Neutrophil (primary cell): ENCODE data around the gene FMNL1.

Experiments
- H3K27ac ChIP-seq: fragments of 200-600 bp; sonication (generic); 2 replicates; pipeline ENCODE4 v1.5.1; 2016; ENCODE audit warnings: mild to moderate bottlenecking, moderate library complexity
- H3K27me3 ChIP-seq: fragments of 200-600 bp; sonication (generic); 2 replicates; pipeline ENCODE4 v1.6.0; 2016; ENCODE audit warnings: mild to moderate bottlenecking
- H3K36me3 ChIP-seq: fragments of 200-600 bp; sonication (generic); 2 replicates; pipeline ENCODE4 v1.5.1; 2017
- H3K4me1 ChIP-seq, 2 experiments: fragments of 200-600 bp in 1 of 2; sonication (generic) in 1 of 2; 1 replicate in 1 of 2; 2 replicates in 1 of 2; pipeline versions ENCODE4 v1.5.1 to v1.6.1; 2013 to 2016; ENCODE audit warnings: low read depth in 1 of 2, low read length in 1 of 2, mild to moderate bottlenecking in 1 of 2, moderate library complexity in 1 of 2; ENCODE audit not compliant: control insufficient read depth in 1 of 2, insufficient read depth in 1 of 2
- H3K4me3 ChIP-seq, 2 experiments: fragments of 200-600 bp in 1 of 2; sonication (generic) in 1 of 2; 1 replicate in 1 of 2; 2 replicates in 1 of 2; pipeline ENCODE4 v1.5.1; 2013 to 2016; ENCODE audit warnings: low read depth in 1 of 2, low read length in 1 of 2, mild to moderate bottlenecking in 1 of 2, moderate library complexity in 1 of 2
- H3K9me3 ChIP-seq: fragments of 200-600 bp; sonication (generic); 2 replicates; pipeline ENCODE4 v1.5.1; 2016
- CTCF ChIP-seq: fragments of 200-600 bp; sonication (generic); IDR thresholded peaks from 2 replicates; pipeline ENCODE4 v1.5.1; 2016; ENCODE audit warnings: antibody characterized with exemption

FMNL1 gene

DNA sequence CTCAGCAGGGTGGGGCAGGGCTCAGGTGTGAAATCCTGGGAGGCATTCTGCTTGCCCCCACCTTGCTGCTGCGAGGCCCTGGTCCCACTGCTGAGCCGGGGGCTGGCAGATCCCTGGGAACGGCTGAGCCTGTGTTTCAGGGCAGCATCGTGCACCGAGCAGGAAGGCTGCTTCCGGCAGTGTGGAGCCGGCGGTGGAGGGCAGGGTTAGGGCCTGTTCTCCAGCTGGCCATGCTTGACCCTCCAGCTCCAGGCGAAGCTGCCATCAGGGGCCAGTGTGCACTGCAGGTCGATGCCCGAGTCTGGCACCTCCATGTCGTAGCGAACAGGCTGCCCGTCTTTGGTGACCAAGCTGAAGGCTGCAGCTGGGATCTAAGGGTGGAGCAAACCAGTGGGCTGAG, 42.7 kb downstream of the FMNL1 start:
- TF ChIP-seq CTCF = no peak
- Histone ChIP-seq H3K4me3 (no peak overlapping the region), H3K27ac (no peak overlapping the region), H3K27me3 (no peaks in the 10 kb centered on the region), H3K36me3 (peaks cover 57% of the 10 kb centered on the region), H3K4me1 (peaks cover 9 to 17% of the 10 kb centered on the region in 2 experiments), H3K9me3 (no peaks in the 10 kb centered on the region)

GRCh38 chr17:45264988-45265387, 43.3 kb downstream of the FMNL1 start:
- Histone ChIP-seq H3K9me3 (no peaks in the 10 kb centered on the region), H3K36me3 (peaks cover 62% of the 10 kb centered on the region), H3K27me3 (no peaks in the 10 kb centered on the region), H3K4me1 (peaks cover 9 to 17% of the 10 kb centered on the region in 2 experiments), H3K4me3 (no peak overlapping the region), H3K27ac (no peak overlapping the region)
- TF ChIP-seq CTCF = no peak

DNA sequence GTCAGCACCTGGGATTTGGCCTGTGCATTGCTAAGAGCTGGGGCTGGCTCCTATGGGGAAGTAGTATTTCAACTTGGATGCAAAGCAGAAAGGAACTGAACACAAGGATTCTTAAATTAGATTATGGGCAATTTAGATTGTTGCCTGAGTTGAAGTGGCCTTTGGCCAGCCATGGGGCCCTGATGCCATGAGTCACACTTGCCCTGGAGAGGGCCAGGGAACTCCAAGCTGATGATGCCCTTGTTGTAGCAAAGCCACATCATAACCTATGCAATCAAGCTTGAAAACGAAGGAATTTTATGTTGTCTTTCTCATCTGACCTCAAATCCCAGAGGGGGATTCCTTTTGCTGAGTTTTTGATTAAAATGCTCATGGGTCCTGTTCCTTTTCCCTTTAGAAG, 44.1 kb downstream of the FMNL1 start:
- Histone ChIP-seq H3K27me3 (no peaks in the 10 kb centered on the region), H3K4me3 (no peak overlapping the region), H3K27ac (no peak overlapping the region), H3K36me3 (peaks cover 71% of the 10 kb centered on the region), H3K9me3 (no peaks in the 10 kb centered on the region), H3K4me1 (peaks cover 9 to 17% of the 10 kb centered on the region in 2 experiments)
- TF ChIP-seq CTCF = no peak

GRCh38 chr17:45266372-45266926, 44.8 kb downstream of the FMNL1 start:
- peaks cover 7 to 14% of the 10 kb centered on the region in 2 experiments for H3K4me1 ChIP-seq
- H3K27me3 ChIP-seq = no peaks in the 10 kb centered on the region
- peaks cover 77% of the 10 kb centered on the region for H3K36me3 ChIP-seq
- no peak overlapping the region for H3K27ac ChIP-seq
- H3K4me3 ChIP-seq = no peak overlapping the region
- TF ChIP-seq CTCF = no peak
- no peaks in the 10 kb centered on the region for H3K9me3 ChIP-seq

DNA sequence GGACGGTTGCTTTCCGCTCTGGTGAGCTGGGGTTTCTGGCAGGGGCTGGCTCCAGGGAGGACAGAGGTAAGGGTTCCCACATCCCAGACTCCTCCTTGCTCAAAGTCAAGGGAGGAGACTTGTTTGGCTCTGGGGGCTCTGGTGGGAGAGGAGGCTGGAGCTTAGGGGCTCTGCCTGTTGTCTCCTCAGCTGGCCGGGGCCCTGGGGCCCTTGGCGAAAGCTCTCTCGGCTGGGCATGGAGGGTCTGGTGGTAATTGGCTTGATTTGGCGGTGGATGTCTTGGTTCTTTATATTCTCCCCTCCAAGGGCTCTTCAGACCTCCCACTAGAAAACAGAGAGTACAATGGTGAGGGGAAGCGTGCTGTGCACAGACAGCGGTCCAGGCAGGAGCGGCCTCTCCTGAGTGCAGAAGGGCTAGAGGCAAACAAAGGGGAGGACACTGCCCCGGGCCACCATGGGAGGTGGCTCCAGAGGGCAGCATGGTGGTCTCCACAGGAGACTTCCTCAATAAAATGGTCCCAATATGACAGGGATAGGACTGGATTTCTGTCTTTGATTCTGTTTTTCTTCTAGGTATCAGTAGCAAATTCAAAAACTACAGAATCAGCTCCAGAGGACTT, 45.9 kb downstream of the FMNL1 start:
- H3K4me1 ChIP-seq = peaks cover under 1 to 3% of the 10 kb centered on the region in 2 experiments
- no peaks in the 10 kb centered on the region for H3K9me3 ChIP-seq
- no peak overlapping the region for H3K27ac ChIP-seq
- H3K27me3 ChIP-seq = no peaks in the 10 kb centered on the region
- no peak for TF ChIP-seq CTCF
- H3K36me3 ChIP-seq = peaks cover 85% of the 10 kb centered on the region
- no peak overlapping the region for H3K4me3 ChIP-seq
